ENCODE results near the gene KCNIP3. TPM values are rescaled to one million over a fixed set of nuclear protein-coding genes. Genes with fewer than 3 reads are reported as not detected.
A peak's percentile ranks its signal among the peaks of the same experiment; 100 is the strongest.

KCNIP3 gene
- total and polyA plus RNA-seq, 8 donors, result 3.5 to 7.5 (median 3.6) TPM

DNA sequence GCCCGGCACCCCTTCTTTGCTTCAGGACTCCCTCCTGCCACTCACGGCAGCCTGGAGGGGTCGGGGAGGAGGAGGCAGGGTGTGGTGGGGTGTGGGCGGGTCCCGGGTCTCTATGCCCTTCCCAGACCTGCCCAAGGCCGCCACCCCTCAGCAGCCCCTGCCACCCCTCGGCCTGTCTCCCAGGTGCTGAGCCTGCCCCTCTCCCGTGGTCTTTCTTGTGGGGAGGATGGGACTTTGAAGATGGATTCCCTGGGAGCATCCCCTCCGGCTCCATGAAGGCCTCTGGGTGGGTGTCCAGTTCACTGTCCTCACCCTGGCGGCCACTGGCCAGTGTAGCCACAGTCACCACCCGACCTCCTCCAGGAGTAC is 23.2 kb downstream of the KCNIP3 start:
- intact Hi-C loops (cut with DNase I), result no loop called here
- DNase-seq (peak in 2 of 6 donors; percentile 8 to 53), ATAC-seq (no peak), FAIRE-seq (no peak)
- Histone ChIP-seq H3K4me1 (no peaks in the 10 kb centered on the region), H3K4me3 (no peak overlapping the region), H3K27ac (no peak overlapping the region), H3K27me3 (no peaks in the 10 kb centered on the region), H3K9me3 (no peaks in the 10 kb centered on the region), H3K36me3 (no peaks in the 10 kb centered on the region)
- TF ChIP-seq CTCF (IDR thresholded peaks at IDR 0.05), result no peak
- 77 to 80% methylated on average over 10 to 11 of the region's 11 CpGs for WGBS, 2 donors

DNA sequence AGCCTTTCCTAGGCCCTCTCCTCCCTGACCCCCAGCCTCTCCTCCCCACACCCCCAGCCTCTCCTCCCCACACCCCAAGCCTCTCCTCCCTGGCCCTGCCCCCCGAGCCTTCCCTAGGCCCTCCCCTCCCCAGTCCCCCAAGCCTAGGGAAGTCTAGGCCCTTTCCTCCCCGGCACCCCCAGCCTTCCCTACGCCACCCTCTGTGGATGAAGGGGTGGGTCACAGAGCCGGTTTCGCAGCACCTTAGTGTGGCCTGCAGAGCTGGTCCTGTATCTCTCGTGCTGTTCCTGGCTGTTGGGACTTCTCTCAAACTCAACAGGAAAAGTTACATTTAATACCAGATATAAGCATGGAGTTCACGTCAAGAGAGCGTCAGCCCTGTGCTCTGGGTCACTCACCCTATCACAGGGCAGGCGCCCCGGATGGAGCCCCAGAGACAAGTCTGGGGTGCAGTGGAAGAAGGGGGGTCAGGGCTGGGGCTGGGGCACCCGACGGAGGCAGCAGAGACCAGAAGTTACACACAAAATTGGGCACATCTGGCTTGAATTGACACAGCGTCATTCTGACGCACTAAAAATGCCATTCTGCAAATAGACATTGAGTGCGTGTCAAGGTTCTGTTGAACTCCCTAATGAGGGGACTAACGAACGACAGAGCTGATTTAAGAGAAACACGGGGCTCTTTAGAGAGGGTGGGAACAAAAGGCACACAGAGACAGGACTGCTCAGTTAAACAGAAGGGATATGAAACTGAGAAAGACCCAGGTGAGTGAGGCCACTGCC is 24.0 kb downstream of the KCNIP3 start:
- 79 to 80% methylated on average over 18 of the region's 18 CpGs for WGBS, 2 donors
- no peak overlapping the region for H3K27ac ChIP-seq
- no peaks in the 10 kb centered on the region for H3K36me3 ChIP-seq
- TF ChIP-seq CTCF (IDR thresholded peaks at IDR 0.05), result no peak
- intact Hi-C loops (cut with DNase I), result no loop called here
- ATAC-seq, result no peak
- FAIRE-seq, result no peak
- H3K9me3 ChIP-seq, result no peaks in the 10 kb centered on the region
- no peak overlapping the region for H3K4me3 ChIP-seq
- H3K4me1 ChIP-seq, result no peaks in the 10 kb centered on the region
- peak in 2 of 6 donors; percentile 9 to 29 for DNase-seq
- H3K27me3 ChIP-seq, result no peaks in the 10 kb centered on the region

GRCh38 chr2:95323347-95324155 is 26.4 kb downstream of the KCNIP3 start:
- Histone ChIP-seq H3K36me3 (no peaks in the 10 kb centered on the region), H3K4me3 (no peak overlapping the region), H3K4me1 (no peaks in the 10 kb centered on the region), H3K27ac (no peak overlapping the region), H3K27me3 (no peaks in the 10 kb centered on the region), H3K9me3 (no peaks in the 10 kb centered on the region)
- ATAC-seq (peak in 3 of 4 donors; percentile 56 to 83 (median 76)), FAIRE-seq (no peak), DNase-seq (peak in 2 of 6 donors; percentile 36 to 70)
- 70% methylated on average over 26 of the region's 26 CpGs for WGBS, 2 donors
- TF ChIP-seq CTCF (IDR thresholded peaks at IDR 0.05), result peak in 3 of 4 donors; percentile 26 to 32 (median 29)
- intact Hi-C loops (cut with DNase I), result no loop called here

DNA sequence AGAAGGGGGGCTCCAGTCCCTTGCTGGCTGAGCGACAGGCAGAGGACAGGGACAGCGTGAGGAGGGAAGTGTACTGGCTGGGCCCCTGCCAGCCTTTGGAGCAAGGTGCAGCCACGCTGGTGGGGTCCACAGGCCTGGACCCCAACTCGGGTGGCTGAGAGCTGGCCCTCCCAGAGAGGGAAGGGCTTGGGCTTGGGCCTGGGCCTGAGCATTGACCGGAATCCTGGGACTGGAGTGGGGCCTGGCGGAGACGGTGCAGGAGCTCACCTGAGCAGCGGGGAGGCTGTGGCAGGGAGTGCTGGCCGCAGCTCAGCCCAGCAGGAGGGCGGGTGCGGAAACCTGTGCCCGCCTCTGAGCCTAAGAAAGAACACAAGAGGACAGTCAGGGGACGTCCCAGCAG is 27.9 kb downstream of the KCNIP3 start:
- H3K36me3 ChIP-seq, result no peaks in the 10 kb centered on the region

More for the DNA sequence above, 27.9 kb downstream of the KCNIP3 start:
- Histone ChIP-seq H3K27ac (no peak overlapping the region), H3K27me3 (no peaks in the 10 kb centered on the region), H3K4me1 (no peaks in the 10 kb centered on the region), H3K9me3 (no peaks in the 10 kb centered on the region), H3K4me3 (no peak overlapping the region)
- TF ChIP-seq CTCF (IDR thresholded peaks at IDR 0.05), result no peak
- ATAC-seq, result no peak
- 92 to 95% methylated on average over 13 of the region's 13 CpGs for WGBS, 2 donors
- FAIRE-seq, result no peak
- peak in 2 of 6 donors; percentile 18 to 53 for DNase-seq
- intact Hi-C loops (cut with DNase I), result no loop called here

Data from pancreas (tissue), 10 donors.